Measurements from ENCODE around the gene PTOV1.

Gene PTOV1

GRCh38 chr19:49843265-49843664 is 7.7 kb upstream of the PTOV1 start:
- no peak for DNase-seq (ENCODE audit: low read depth in 2 of 2, low spot score in 1 of 2)

GRCh38 chr19:49844138-49845095 is 6.5 kb upstream of the PTOV1 start:
- DNase-seq (ENCODE audit: low read depth in 2 of 2, low spot score in 1 of 2): no peak

GRCh38 chr19:49845414-49845813 is 5.5 kb upstream of the PTOV1 start:
- no peak for DNase-seq (ENCODE audit: low read depth in 2 of 2, low spot score in 1 of 2)

- no peak for DNase-seq (ENCODE audit: low read depth in 2 of 2, low spot score in 1 of 2)
Observed at GRCh38 chr19:49846408-49846807, 4.6 kb upstream of the PTOV1 start.

- DNase-seq (ENCODE audit: low read depth in 2 of 2, low spot score in 1 of 2): no peak
Observed at GRCh38 chr19:49847731-49848696, 2.9 kb upstream of the PTOV1 start.

- no peak for DNase-seq (ENCODE audit: low read depth in 2 of 2, low spot score in 1 of 2)
Observed at GRCh38 chr19:49848938-49849337, 2.0 kb upstream of the PTOV1 start.

- DNase-seq (ENCODE audit: low read depth in 2 of 2, low spot score in 1 of 2): no peak
Observed at GRCh38 chr19:49849433-49850220, 1.3 kb upstream of the PTOV1 start.

- no peak for DNase-seq (ENCODE audit: low read depth in 2 of 2, low spot score in 1 of 2)
Observed at GRCh38 chr19:49850221-49850486, 805 bp upstream of the PTOV1 start.

- DNase-seq (ENCODE audit: low read depth in 2 of 2, low spot score in 1 of 2): no peak
Observed at GRCh38 chr19:49851456-49852259, 699 bp downstream of the PTOV1 start.

GRCh38 chr19:49852631-49853126 is 1.7 kb downstream of the PTOV1 start:
- no peak for DNase-seq (ENCODE audit: low read depth in 2 of 2, low spot score in 1 of 2)

- no peak for DNase-seq (ENCODE audit: low read depth in 2 of 2, low spot score in 1 of 2)
Observed at GRCh38 chr19:49853852-49854377, 3.0 kb downstream of the PTOV1 start.

GRCh38 chr19:49854378-49855263 is 3.7 kb downstream of the PTOV1 start:
- no peak for DNase-seq (ENCODE audit: low read depth in 2 of 2, low spot score in 1 of 2)

- no peak for DNase-seq (ENCODE audit: low read depth in 2 of 2, low spot score in 1 of 2)
Observed at GRCh38 chr19:49855277-49855675, 4.3 kb downstream of the PTOV1 start.

- DNase-seq (ENCODE audit: low read depth in 2 of 2, low spot score in 1 of 2): no peak
Observed at GRCh38 chr19:49855676-49856573, 5.0 kb downstream of the PTOV1 start.

- DNase-seq (ENCODE audit: low read depth in 2 of 2, low spot score in 1 of 2): no peak
Observed at GRCh38 chr19:49856574-49857021, 5.6 kb downstream of the PTOV1 start.

- DNase-seq (ENCODE audit: low read depth in 2 of 2, low spot score in 1 of 2): no peak
Observed at GRCh38 chr19:49857061-49857837, 6.3 kb downstream of the PTOV1 start.

GRCh38 chr19:49857838-49858087 is 6.8 kb downstream of the PTOV1 start:
- DNase-seq (ENCODE audit: low read depth in 2 of 2, low spot score in 1 of 2): no peak
